ENCODE measurements around the gene ABCA6. TPM values are rescaled to one million over a fixed set of nuclear protein-coding genes. Genes with fewer than 3 reads are reported as not detected.

The ABCA6 gene
- total and polyA plus RNA-seq, 12 donors = 5.4 to 45.4 (median 15.4) TPM

DNA sequence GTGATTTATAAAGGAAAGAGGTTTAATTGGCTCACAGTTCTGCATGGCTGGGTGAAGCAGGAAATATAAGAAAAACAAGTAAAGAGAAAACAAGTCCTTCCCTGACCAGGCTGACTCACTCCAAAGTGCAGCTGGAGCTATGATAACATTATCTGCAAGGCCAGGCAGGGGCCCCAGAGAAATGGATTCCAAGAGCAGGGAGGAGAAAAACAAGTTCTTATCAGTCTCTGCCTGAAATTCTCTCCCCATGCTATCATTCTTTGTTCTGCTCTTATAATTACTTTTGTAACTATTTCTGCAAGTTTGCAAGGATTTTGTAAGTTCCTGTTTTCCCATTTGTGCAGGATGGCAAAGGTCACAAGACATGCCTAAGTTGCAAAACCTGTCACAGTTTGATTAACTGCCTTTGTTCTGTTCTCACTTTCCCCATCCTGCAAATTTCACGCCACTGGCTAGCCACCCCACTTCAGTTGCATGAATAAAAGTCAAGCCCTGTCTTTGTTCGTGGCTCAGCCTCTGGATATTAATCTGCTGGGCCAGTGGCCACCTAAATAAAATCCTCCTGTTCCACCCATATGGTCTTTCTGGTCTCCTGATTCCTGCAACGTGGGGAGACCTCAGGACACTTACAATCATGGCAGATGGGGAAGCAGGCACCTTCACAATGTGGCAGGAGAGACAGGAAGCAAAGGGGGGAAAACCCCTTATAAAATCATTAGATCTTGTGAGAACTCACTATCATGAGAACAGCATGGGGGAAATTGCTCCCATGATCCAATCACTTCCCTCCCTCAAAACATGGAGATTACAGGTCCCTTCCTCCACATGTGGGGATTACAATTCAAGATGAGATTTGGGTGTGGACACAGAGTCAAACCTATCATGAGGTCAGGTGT lies 94.1 kb downstream of the ABCA6 start:
- no peaks in the 10 kb centered on the region for H3K27me3 ChIP-seq
- H3K36me3 ChIP-seq (replicated peaks in 1 of 2) = no peaks in the 10 kb centered on the region
- no peak overlapping the region for H3K4me3 ChIP-seq
- DNase-seq = peak; percentile 66 to 94 (median 89)
- peaks cover 23 to 41% of the 10 kb centered on the region in 2 donors for H3K4me1 ChIP-seq (replicated peaks in 1 of 2)
- 0 to 13% (median 4%) methylated on average over 3 of the region's 3 CpGs for whole genome bisulfite sequencing, 4 donors
- TF ChIP-seq POLR2A (IDR thresholded peaks at IDR 0.05) = peak in 1 of 2 donors; percentile 36
- TF ChIP-seq, protein P1, sequence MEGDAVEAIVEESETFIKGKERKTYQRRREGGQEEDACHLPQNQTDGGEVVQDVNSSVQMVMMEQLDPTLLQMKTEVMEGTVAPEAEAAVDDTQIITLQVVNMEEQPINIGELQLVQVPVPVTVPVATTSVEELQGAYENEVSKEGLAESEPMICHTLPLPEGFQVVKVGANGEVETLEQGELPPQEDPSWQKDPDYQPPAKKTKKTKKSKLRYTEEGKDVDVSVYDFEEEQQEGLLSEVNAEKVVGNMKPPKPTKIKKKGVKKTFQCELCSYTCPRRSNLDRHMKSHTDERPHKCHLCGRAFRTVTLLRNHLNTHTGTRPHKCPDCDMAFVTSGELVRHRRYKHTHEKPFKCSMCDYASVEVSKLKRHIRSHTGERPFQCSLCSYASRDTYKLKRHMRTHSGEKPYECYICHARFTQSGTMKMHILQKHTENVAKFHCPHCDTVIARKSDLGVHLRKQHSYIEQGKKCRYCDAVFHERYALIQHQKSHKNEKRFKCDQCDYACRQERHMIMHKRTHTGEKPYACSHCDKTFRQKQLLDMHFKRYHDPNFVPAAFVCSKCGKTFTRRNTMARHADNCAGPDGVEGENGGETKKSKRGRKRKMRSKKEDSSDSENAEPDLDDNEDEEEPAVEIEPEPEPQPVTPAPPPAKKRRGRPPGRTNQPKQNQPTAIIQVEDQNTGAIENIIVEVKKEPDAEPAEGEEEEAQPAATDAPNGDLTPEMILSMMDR (IDR thresholded peaks at IDR 0.05) = no peak
- peak overlapping the region; percentile 62 to 86 (median 77) for H3K27ac ChIP-seq
- no peaks in the 10 kb centered on the region for H3K9me3 ChIP-seq (replicated peaks in 1 of 3)
- intact Hi-C loops (cut with DNase I) = no loop called here

DNA sequence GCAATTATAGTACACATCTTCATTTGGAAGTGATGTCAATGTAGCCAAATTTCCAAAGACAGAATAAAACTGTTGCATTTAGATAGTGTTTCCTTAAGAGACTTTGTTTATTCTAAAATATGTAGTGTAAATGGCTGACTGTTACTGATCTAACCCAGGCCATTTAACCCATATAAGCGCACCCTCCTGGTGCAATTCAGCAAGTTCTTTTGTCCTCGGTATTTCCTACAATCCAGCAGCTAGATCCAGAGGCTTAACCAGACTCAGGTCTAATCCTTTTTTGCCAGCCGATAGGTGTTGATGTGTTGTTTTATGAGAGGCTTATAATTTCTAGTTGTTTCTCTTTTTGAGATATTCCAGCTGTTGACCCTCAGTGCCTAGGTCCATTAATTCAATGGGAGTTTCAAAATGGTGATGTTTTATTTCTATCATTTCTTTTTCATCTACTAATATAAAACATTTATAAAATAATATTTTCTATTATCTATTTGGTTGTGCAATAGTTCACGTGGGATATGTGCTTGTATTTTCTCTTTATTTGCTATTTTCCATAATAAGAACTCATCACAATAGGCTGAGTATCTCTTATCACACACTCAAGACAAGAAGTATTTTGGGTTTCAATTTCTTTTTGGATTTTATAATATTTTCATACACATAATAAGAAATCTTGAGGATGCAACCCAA lies 95.4 kb downstream of the ABCA6 start:
- peak overlapping the region in 1 of 5 donors; percentile 83 for H3K27ac ChIP-seq
- H3K4me3 ChIP-seq = no peak overlapping the region
- intact Hi-C loops (cut with DNase I) = no loop called here
- DNase-seq = no peak
- TF ChIP-seq POLR2A (IDR thresholded peaks at IDR 0.05) = no peak
- TF ChIP-seq, protein P1 (IDR thresholded peaks at IDR 0.05) = no peak
- no peaks in the 10 kb centered on the region for H3K27me3 ChIP-seq
- H3K36me3 ChIP-seq (replicated peaks in 1 of 2) = no peaks in the 10 kb centered on the region
- 75 to 81% (median 79%) methylated on average over 4 of the region's 4 CpGs for WGBS, 4 donors
- H3K9me3 ChIP-seq (replicated peaks in 1 of 3) = no peaks in the 10 kb centered on the region
- H3K4me1 ChIP-seq (replicated peaks in 1 of 2) = peaks cover 23 to 36% of the 10 kb centered on the region in 2 donors

DNA sequence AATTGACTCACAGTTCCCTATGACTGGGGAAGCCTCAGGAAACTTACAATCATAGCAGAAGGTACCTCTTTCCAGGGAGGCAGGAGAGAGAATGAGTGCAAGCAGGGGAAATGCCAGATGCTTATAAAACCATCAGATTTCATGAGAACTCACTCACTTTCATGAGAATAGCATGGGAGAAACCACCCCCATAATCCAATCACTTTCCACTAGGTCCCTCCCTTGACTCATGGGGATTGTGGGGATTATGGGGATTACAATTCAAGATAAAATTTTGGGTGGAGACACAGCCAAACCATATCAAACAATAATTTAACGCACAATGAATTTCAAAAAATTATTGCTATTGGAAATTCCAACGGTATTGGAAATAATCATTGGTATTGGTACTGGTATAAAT lies 96.0 kb downstream of the ABCA6 start:
- Histone ChIP-seq H3K4me1 (replicated peaks in 1 of 2) (peaks cover 17 to 30% of the 10 kb centered on the region in 2 donors), H3K27ac (no peak overlapping the region), H3K9me3 (replicated peaks in 1 of 3) (no peaks in the 10 kb centered on the region), H3K27me3 (no peaks in the 10 kb centered on the region), H3K36me3 (replicated peaks in 1 of 2) (no peaks in the 10 kb centered on the region), H3K4me3 (no peak overlapping the region)
- TF ChIP-seq POLR2A (IDR thresholded peaks at IDR 0.05) = no peak
- TF ChIP-seq, protein P1 (IDR thresholded peaks at IDR 0.05) = no peak
- 97 to 100% (median 98%) methylated on average over 2 of the region's 2 CpGs for WGBS, 4 donors
- no peak for DNase-seq
- intact Hi-C loops (cut with DNase I) = no loop called here

GRCh38 chr17:69044371-69044770 lies 97.3 kb downstream of the ABCA6 start:
- 96 to 100% (median 97%) methylated on average over 2 of the region's 2 CpGs for WGBS, 4 donors
- TF ChIP-seq, protein P1 (IDR thresholded peaks at IDR 0.05) = no peak
- no peak for TF ChIP-seq POLR2A (IDR thresholded peaks at IDR 0.05)
- no peaks in the 10 kb centered on the region for H3K27me3 ChIP-seq
- no peak for DNase-seq
- H3K4me1 ChIP-seq (replicated peaks in 1 of 2) = peaks cover 15 to 26% of the 10 kb centered on the region in 2 donors
- no peak overlapping the region for H3K27ac ChIP-seq
- H3K9me3 ChIP-seq (replicated peaks in 1 of 3) = no peaks in the 10 kb centered on the region
- no peak overlapping the region for H3K4me3 ChIP-seq
- intact Hi-C loops (cut with DNase I) = no loop called here
- H3K36me3 ChIP-seq (replicated peaks in 1 of 2) = no peaks in the 10 kb centered on the region
